Urinary bladder (tissue), 4 donors: ENCODE measurements around the gene TFCP2L1. TPM values are rescaled to one million over a fixed set of nuclear protein-coding genes. Genes with fewer than 3 reads are reported as not detected.
"Not testable (repeated sequence)": the region's sequence is repeated elsewhere in the genome, so short reads cannot be mapped to it uniquely, and the experiment has no call there.

ENCODE experiments used
- DNase-seq: peaks from one replicate; pipeline ENCODE4 v3.0.0-alpha.2; 2015; ENCODE audit errors: extremely low spot score
- H3K27ac ChIP-seq: one replicate; pipeline ENCODE4 v1.5.1; 2013; ENCODE audit warnings: low read depth, mild to moderate bottlenecking, moderate library complexity
- H3K36me3 ChIP-seq: one replicate; pipeline ENCODE4 v1.6.1; 2013; ENCODE audit warnings: mild to moderate bottlenecking, moderate library complexity; ENCODE audit not compliant: insufficient read depth
- H3K4me1 ChIP-seq: one replicate; pipeline ENCODE4 v1.6.1; 2013; ENCODE audit warnings: mild to moderate bottlenecking, moderate library complexity; ENCODE audit not compliant: insufficient read depth
- H3K4me3 ChIP-seq: one replicate; pipeline ENCODE4 v1.5.1; 2013; ENCODE audit warnings: low read depth, low read length
- WGBS: extraction: QIAGEN DNeasy Blood & Tissue Kit; methylation state at CpG from one replicate; pipeline ENCODE4 v1.1.7; 2013; 5-methylcytosine and 5-hydroxymethylcytosine counted together
- polyA plus RNA-seq: library from polyadenylated mRNA; stranded (reverse); fragments of 200-250 nt; gene quantifications from one replicate; pipeline ENCODE4 v1.2.3, GENCODE V29; 2013
- total RNA-seq: library from RNA; depleted of rRNA; stranded (reverse); fragments of >200 nt; gene quantifications from one replicate; pipeline ENCODE4 v1.2.3, GENCODE V29; 2014
- donor health status: healthy with polysubstance abuse.
- donor health status: healthy.

TFCP2L1 gene
- total and polyA plus RNA-seq, 2 donors, result 0.41 to 1.2 TPM

GRCh38 chr2:121237980-121238665, 46.9 kb downstream of the TFCP2L1 start:
- no peaks in the 10 kb centered on the region for H3K36me3 ChIP-seq
- H3K4me1 ChIP-seq, result no peaks in the 10 kb centered on the region
- no peak overlapping the region for H3K4me3 ChIP-seq
- 87% methylated on average over 16 of the region's 16 CpGs for WGBS
- H3K27ac ChIP-seq, result no peak overlapping the region
- DNase-seq, result no peak

DNA sequence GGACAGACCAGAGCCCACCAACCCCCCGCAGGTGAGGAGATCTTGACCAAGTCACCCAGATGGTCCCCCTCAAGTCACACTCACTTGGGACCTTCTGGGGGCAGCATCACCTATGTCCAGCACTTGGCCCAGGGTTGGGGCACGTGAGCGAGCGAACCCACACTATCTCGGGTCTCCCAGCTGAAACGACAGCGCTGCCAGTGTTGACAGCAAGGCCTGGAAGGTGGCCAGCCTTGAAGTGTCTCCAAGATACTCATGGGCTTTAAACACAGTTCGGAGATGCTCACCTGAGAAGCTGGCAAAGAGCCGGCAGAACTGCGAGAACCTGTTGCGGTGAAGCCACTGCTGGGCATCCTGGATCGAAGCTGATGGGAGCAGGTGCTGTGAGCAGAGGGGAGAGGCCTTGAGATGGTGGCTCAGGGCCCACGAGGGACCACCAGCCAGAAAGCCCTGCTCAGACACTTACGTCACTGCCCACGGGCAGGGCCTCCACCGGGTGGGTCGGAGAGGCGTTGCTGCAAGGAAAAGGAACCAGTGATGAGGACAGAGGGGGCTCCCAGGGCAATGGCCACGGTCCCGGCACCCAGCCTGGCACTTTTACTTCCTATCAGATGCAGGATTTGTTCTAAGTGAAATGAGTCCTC, 47.5 kb downstream of the TFCP2L1 start:
- Histone ChIP-seq H3K36me3 (no peaks in the 10 kb centered on the region), H3K27ac (no peak overlapping the region), H3K4me1 (no peaks in the 10 kb centered on the region), H3K4me3 (no peak overlapping the region)
- DNase-seq, result no peak
- WGBS, result 72% methylated on average over 20 of the region's 20 CpGs

- Histone ChIP-seq H3K27ac (no peak overlapping the region), H3K36me3 (no peaks in the 10 kb centered on the region), H3K4me1 (no peaks in the 10 kb centered on the region), H3K4me3 (no peak overlapping the region)
- WGBS, result 88% methylated on average over 10 of the region's 10 CpGs
- DNase-seq, result no peak
These were observed 48.3 kb downstream of the TFCP2L1 start for GRCh38 chr2:121236650-121237180.

- H3K4me3 ChIP-seq, result no peak overlapping the region
- no peak for DNase-seq
- no peaks in the 10 kb centered on the region for H3K4me1 ChIP-seq
- no peak overlapping the region for H3K27ac ChIP-seq
- H3K36me3 ChIP-seq, result no peaks in the 10 kb centered on the region
- WGBS, result 89% methylated on average over 13 of the region's 13 CpGs
These were observed 48.8 kb downstream of the TFCP2L1 start for GRCh38 chr2:121236101-121236640.

GRCh38 chr2:121235542-121235941, 49.5 kb downstream of the TFCP2L1 start:
- WGBS, result 79% methylated on average over 2 of the region's 2 CpGs
- no peak for DNase-seq
- no peak overlapping the region for H3K4me3 ChIP-seq
- no peaks in the 10 kb centered on the region for H3K4me1 ChIP-seq
- no peaks in the 10 kb centered on the region for H3K36me3 ChIP-seq
- no peak overlapping the region for H3K27ac ChIP-seq

GRCh38 chr2:121234791-121235190, 50.2 kb downstream of the TFCP2L1 start:
- no peak for DNase-seq
- H3K36me3 ChIP-seq, result no peaks in the 10 kb centered on the region
- no peak overlapping the region for H3K27ac ChIP-seq
- H3K4me1 ChIP-seq, result no peaks in the 10 kb centered on the region
- WGBS, result 79% methylated on average over 9 of the region's 9 CpGs
- H3K4me3 ChIP-seq, result no peak overlapping the region

GRCh38 chr2:121234144-121234543, 50.9 kb downstream of the TFCP2L1 start:
- 88% methylated on average over 7 of the region's 7 CpGs for WGBS
- Histone ChIP-seq H3K4me3 (no peak overlapping the region), H3K4me1 (no peaks in the 10 kb centered on the region), H3K36me3 (no peaks in the 10 kb centered on the region), H3K27ac (no peak overlapping the region)
- DNase-seq, result no peak

DNA sequence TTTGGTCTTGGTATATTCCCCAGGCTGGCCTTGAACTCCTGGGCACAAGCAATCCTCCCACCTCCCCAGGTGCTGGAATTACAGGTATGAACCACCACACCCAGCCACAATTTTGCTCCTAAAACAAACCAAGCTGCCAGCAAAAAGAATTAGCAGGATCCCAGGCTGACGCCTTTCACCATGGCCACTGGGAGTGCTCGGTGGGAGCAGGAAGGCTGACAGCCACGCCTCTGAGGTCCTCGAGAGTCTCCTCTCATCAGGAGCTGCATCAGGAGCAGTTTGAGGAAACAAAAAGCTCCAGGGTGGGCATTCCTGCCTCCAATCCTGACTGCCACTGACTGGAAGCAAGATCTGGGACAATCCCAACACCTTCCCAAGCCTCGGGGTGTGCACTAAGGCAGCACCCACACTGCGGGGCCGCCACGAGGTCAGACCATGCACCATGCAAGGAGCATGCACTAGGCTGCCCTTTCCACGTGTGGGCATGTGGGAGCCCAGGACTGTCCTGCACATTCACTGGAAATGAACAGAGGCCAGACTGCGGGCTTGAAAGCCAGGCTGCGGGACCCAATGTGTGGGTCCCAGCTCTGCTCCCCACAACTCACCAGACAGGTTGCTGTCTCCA, 51.4 kb downstream of the TFCP2L1 start:
- no peaks in the 10 kb centered on the region for H3K36me3 ChIP-seq
- 74% methylated on average over 11 of the region's 11 CpGs for WGBS
- DNase-seq, result no peak
- no peaks in the 10 kb centered on the region for H3K4me1 ChIP-seq
- H3K4me3 ChIP-seq, result no peak overlapping the region
- H3K27ac ChIP-seq, result no peak overlapping the region

- Histone ChIP-seq H3K4me3 (no peak overlapping the region), H3K36me3 (no peaks in the 10 kb centered on the region), H3K27ac (no peak overlapping the region), H3K4me1 (no peaks in the 10 kb centered on the region)
- DNase-seq, result no peak
- 85% methylated on average over 6 of the region's 6 CpGs for WGBS
These were observed 52.3 kb downstream of the TFCP2L1 start for GRCh38 chr2:121232626-121233265.

DNA sequence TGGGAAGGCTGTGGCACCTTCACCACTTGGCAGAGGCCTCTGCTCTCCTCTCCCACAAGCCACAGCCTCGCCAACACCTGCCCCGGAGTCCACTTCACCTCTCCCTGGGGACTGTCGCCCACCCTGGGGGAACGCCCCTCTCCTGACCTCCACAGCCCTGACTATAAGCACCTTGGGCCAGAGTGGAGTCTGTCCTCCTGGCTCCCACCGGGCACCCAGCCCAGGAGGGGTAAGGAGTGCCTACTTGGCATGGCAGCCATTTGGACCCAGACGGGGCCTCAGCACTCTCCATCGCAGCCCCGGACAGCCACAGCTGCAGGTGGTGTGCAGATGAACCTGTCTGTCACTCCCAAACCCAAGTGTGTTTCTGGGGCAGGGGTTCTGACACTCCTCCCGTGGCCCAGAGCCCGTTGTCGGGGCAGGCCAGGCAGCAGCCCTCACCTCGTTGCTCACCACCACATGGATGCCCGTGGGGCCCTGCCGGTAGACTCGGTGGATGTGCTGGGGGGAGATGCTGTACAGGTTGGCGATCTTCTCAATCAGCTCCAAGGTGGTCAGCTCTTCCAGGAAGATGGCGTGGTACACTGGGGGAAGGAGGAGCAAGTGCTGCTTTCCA, 53.5 kb downstream of the TFCP2L1 start:
- Histone ChIP-seq H3K4me3 (no peak overlapping the region), H3K27ac (no peak overlapping the region), H3K36me3 (no peaks in the 10 kb centered on the region), H3K4me1 (no peaks in the 10 kb centered on the region)
- 90% methylated on average over 17 of the region's 17 CpGs for WGBS
- no peak for DNase-seq

DNA sequence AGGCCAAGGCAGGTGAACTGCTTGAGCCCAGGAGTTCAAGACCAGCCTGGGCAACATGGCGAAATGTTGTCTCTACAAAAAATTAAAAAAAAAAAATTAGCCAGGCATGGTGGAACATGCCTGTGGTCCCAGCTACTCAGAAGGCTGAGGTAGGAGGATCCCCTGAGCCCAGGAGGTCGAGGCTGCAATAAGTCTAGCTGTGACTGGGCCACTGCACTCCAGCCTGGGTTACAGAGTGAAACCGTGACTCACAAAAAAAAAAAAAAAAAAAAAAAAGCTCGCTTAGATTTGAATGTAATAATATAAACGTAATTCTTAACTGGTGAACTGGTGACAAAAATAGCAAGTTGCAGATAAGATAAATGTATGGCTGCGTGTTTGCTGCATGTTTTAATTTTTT, 56.5 kb downstream of the TFCP2L1 start:
- 61% methylated on average over 6 of the region's 6 CpGs for WGBS
- DNase-seq, result no peak
- Histone ChIP-seq H3K36me3 (no peaks in the 10 kb centered on the region), H3K27ac (no peak overlapping the region), H3K4me1 (no peaks in the 10 kb centered on the region), H3K4me3 (no peak overlapping the region)

DNA sequence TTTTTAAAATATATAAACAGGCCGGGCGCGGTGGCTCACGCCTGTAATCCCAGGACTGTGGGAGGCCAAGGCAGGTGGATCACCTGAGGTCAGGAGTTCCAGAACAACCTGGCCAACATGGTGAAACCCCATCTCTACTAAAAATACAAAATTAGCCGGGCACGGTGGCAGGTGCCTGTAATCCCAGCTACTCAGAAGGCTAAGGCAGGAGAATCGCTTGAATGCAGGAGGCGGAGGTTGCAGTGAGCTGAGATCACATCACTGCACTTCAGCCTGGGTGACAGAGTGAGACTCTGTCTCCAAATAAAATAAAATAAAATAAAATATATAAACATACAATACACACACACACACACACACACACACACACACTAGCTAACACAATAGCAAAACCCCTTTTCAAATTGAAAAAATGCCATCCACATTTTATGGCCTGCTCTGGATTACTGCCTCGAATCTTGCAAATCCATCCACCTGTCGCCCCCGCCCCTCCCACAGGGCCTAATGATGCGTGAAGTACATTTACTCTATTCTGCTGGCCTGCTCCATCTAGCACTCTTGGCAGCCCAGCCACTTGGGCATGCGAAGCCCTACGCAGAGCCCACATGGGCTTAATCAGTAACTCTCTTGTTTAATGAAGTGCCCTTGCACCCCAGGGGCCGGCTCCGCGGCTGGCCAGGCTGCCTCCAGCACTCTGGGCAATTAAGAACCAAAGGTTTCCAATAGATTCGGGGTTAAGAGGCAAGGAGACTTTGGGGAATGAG, 57.4 kb downstream of the TFCP2L1 start:
- not testable (repeated sequence) for H3K27ac ChIP-seq, DNase-seq
- WGBS, result 79% methylated on average over 18 of the region's 18 CpGs

More for the DNA sequence above, 57.4 kb downstream of the TFCP2L1 start:
- H3K4me3 ChIP-seq, H3K36me3 ChIP-seq, H3K4me1 ChIP-seq: not testable (repeated sequence)
